SK-N-SH treated with all-trans-retinoic acid at 6 μM for 48 hours (cell line): Measurements from ENCODE around the gene FN1.

Experiments used
- ATAC-seq: fragments of 200-7000 bp; cut with Tn5 transposase; 3 replicates; pipeline ENCODE4 v1.9.1; 2020; ENCODE audit warnings: mild to moderate bottlenecking, moderate library complexity
- ARNTL ChIP-seq: fragments of 450-650 bp; formaldehyde crosslinking; IDR thresholded peaks from 2 replicates; pipeline ENCODE4 v1.5.0; 2020; ENCODE audit warnings: low read depth, mild to moderate bottlenecking, moderate library complexity, borderline replicate concordance
- BACH2 ChIP-seq: fragments of 250-450 bp; sonication (Bioruptor Pico); IDR thresholded peaks from 2 replicates; pipeline ENCODE4 v1.9.0; 2021; ENCODE audit warnings: mild to moderate bottlenecking, borderline replicate concordance
- CREB5 ChIP-seq: fragments of 250-450 bp; sonication (Bioruptor Pico); IDR thresholded peaks from 2 replicates; pipeline ENCODE4 v1.5.1; 2020; ENCODE audit warnings: low read depth, mild to moderate bottlenecking, moderate library complexity
- CSDC2 ChIP-seq: fragments of 250-450 bp; sonication (Bioruptor Pico); IDR thresholded peaks from 2 replicates; pipeline ENCODE4 v1.5.0; 2020; ENCODE audit warnings: mild to moderate bottlenecking, moderate library complexity
- ESRRG ChIP-seq: fragments of 250-450 bp; sonication (Bioruptor Pico); IDR thresholded peaks from 2 replicates; pipeline ENCODE4 v1.6.1; 2021; ENCODE audit warnings: mild to moderate bottlenecking
- GLIS3 ChIP-seq: fragments of 250-450 bp; sonication (Bioruptor Pico); IDR thresholded peaks from 2 replicates; pipeline ENCODE4 v1.5.0; 2020; ENCODE audit warnings: mild to moderate bottlenecking, moderate library complexity
- ISL1 ChIP-seq: fragments of 250-450 bp; sonication (Bioruptor Pico); IDR thresholded peaks from 2 replicates; pipeline ENCODE4 v2.1.2; 2022; ENCODE audit warnings: mild to moderate bottlenecking, moderate library complexity
- OSR1 ChIP-seq: fragments of 250-450 bp; sonication (Bioruptor Pico); IDR thresholded peaks from 2 replicates; pipeline ENCODE4 v1.8.0; 2022; ENCODE audit warnings: moderate library complexity, mild to moderate bottlenecking, inconsistent platforms
- PPARA ChIP-seq: fragments of 250-450 bp; sonication (Bioruptor Pico); IDR thresholded peaks from 2 replicates; pipeline ENCODE4 v1.5.0; 2020; ENCODE audit warnings: mild to moderate bottlenecking, borderline replicate concordance
- SNAI2 ChIP-seq: fragments of 250-450 bp; sonication (Bioruptor Pico); IDR thresholded peaks from 2 replicates; pipeline ENCODE4 v1.5.0; 2020; ENCODE audit warnings: mild to moderate bottlenecking, moderate library complexity
- TCF4 ChIP-seq: fragments of 250-450 bp; sonication (Bioruptor Pico); IDR thresholded peaks from 2 replicates; pipeline ENCODE4 v1.8.0; 2021; ENCODE audit warnings: mild to moderate bottlenecking, moderate library complexity, borderline replicate concordance
- TOX ChIP-seq: fragments of 250-450 bp; sonication (Bioruptor Pico); IDR thresholded peaks from 2 replicates; pipeline ENCODE4 v1.8.0; 2021; ENCODE audit warnings: mild to moderate bottlenecking, moderate library complexity, borderline replicate concordance
- TSHZ2 ChIP-seq: fragments of 250-450 bp; sonication (Bioruptor Pico); IDR thresholded peaks from 2 replicates; pipeline ENCODE4 v1.5.0; 2020; ENCODE audit warnings: mild to moderate bottlenecking, moderate library complexity
- ZC3H10 ChIP-seq: fragments of 250-450 bp; sonication (Bioruptor Pico); IDR thresholded peaks from 2 replicates; pipeline ENCODE4 v1.5.1; 2021; ENCODE audit warnings: mild to moderate bottlenecking, moderate library complexity
- ZFP3 ChIP-seq: fragments of 250-450 bp; sonication (Bioruptor Pico); IDR thresholded peaks from 2 replicates; pipeline ENCODE4 v1.5.0; 2020; ENCODE audit warnings: mild to moderate bottlenecking, moderate library complexity
- ZFP30 ChIP-seq: fragments of 450-650 bp; formaldehyde crosslinking; IDR thresholded peaks from 2 replicates; pipeline ENCODE4 v1.5.0; 2022; ENCODE audit warnings: mild to moderate bottlenecking, moderate library complexity
- ZNF565 ChIP-seq: fragments of 450-650 bp; formaldehyde crosslinking; conservative IDR thresholded peaks from 2 replicates; pipeline ENCODE4 v1.5.0; 2020; ENCODE audit warnings: low read depth, mild to moderate bottlenecking, moderate library complexity
- ZNF70 ChIP-seq: fragments of 450-650 bp; formaldehyde crosslinking; IDR thresholded peaks from 2 replicates; pipeline ENCODE4 v1.5.0; 2020; ENCODE audit warnings: mild to moderate bottlenecking, moderate library complexity
- ZNF8 ChIP-seq: fragments of 450-650 bp; formaldehyde crosslinking; IDR thresholded peaks from 2 replicates; pipeline ENCODE4 v1.5.0; 2020; ENCODE audit warnings: mild to moderate bottlenecking, moderate library complexity
- TF ChIP-seq, protein P1 (sequence below): fragments of 250-450 bp; sonication (Bioruptor Pico); IDR thresholded peaks from 2 replicates; pipeline ENCODE4 v1.8.0; 2020; ENCODE audit warnings: mild to moderate bottlenecking, moderate library complexity, borderline replicate concordance
- TF ChIP-seq, protein P2 (sequence below): fragments of 250-450 bp; sonication (Bioruptor Pico); IDR thresholded peaks from 2 replicates; pipeline ENCODE4 v1.5.1; 2021; ENCODE audit warnings: mild to moderate bottlenecking, moderate library complexity

FN1 gene

GRCh38 chr2:215437614-215438013, 1.7 kb upstream of the FN1 start:
- no peak for ATAC-seq
- TF ChIP-seq, protein P1, sequence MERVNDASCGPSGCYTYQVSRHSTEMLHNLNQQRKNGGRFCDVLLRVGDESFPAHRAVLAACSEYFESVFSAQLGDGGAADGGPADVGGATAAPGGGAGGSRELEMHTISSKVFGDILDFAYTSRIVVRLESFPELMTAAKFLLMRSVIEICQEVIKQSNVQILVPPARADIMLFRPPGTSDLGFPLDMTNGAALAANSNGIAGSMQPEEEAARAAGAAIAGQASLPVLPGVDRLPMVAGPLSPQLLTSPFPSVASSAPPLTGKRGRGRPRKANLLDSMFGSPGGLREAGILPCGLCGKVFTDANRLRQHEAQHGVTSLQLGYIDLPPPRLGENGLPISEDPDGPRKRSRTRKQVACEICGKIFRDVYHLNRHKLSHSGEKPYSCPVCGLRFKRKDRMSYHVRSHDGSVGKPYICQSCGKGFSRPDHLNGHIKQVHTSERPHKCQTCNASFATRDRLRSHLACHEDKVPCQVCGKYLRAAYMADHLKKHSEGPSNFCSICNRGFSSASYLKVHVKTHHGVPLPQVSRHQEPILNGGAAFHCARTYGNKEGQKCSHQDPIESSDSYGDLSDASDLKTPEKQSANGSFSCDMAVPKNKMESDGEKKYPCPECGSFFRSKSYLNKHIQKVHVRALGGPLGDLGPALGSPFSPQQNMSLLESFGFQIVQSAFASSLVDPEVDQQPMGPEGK = no peak
- no peak for TF ChIP-seq ZNF565 (CRISPR knock-in tag)
- no peak for TF ChIP-seq ZC3H10 (CRISPR knock-in tag)
- TF ChIP-seq ZNF8 (CRISPR knock-in tag) = no peak
- TF ChIP-seq GLIS3 (CRISPR knock-in tag) = no peak
- TF ChIP-seq TCF4 (CRISPR knock-in tag) = no peak
- no peak for TF ChIP-seq TOX (CRISPR knock-in tag)
- no peak for TF ChIP-seq ZFP3 (CRISPR knock-in tag)
- TF ChIP-seq, all 23 proteins: peak for 0

GRCh38 chr2:215436705-215437565, 1.1 kb upstream of the FN1 start:
- TF ChIP-seq CREB5 (no peak), TOX (CRISPR knock-in tag) (no peak), OSR1 (CRISPR knock-in tag) (no peak), GLIS3 (CRISPR knock-in tag) (no peak), SNAI2 (no peak), ZNF70 (CRISPR knock-in tag) (no peak), ZFP3 (CRISPR knock-in tag) (no peak), PPARA (CRISPR knock-in tag) (no peak), ZNF565 (CRISPR knock-in tag) (no peak), TSHZ2 (no peak), CSDC2 (CRISPR knock-in tag) (no peak), ESRRG (CRISPR knock-in tag) (no peak), ARNTL (CRISPR knock-in tag) (no peak), ISL1 (CRISPR knock-in tag) (no peak), ZC3H10 (CRISPR knock-in tag) (no peak)
- TF ChIP-seq, protein P2, sequence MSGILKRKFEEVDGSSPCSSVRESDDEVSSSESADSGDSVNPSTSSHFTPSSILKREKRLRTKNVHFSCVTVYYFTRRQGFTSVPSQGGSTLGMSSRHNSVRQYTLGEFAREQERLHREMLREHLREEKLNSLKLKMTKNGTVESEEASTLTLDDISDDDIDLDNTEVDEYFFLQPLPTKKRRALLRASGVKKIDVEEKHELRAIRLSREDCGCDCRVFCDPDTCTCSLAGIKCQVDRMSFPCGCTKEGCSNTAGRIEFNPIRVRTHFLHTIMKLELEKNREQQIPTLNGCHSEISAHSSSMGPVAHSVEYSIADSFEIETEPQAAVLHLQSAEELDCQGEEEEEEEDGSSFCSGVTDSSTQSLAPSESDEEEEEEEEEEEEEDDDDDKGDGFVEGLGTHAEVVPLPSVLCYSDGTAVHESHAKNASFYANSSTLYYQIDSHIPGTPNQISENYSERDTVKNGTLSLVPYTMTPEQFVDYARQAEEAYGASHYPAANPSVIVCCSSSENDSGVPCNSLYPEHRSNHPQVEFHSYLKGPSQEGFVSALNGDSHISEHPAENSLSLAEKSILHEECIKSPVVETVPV (CRISPR knock-in tag) = no peak
- TF ChIP-seq, protein P1 = no peak
- ATAC-seq = peak; percentile 38

GRCh38 chr2:215435280-215435869, 493 bp downstream of the FN1 start:
- peak; percentile 24 for ATAC-seq
- no peak for TF ChIP-seq PPARA (CRISPR knock-in tag)
- no peak for TF ChIP-seq ZNF70 (CRISPR knock-in tag)
- TF ChIP-seq CSDC2 (CRISPR knock-in tag) = no peak
- TF ChIP-seq ZFP30 (CRISPR knock-in tag) = no peak
- TF ChIP-seq BACH2 (CRISPR knock-in tag) = no peak
- TF ChIP-seq SNAI2 = no peak
- TF ChIP-seq, protein P2 (CRISPR knock-in tag) = no peak
- TF ChIP-seq, protein P1 = no peak
- TF ChIP-seq ZFP3 (CRISPR knock-in tag) = no peak
- TF ChIP-seq ARNTL (CRISPR knock-in tag) = no peak
- TF ChIP-seq OSR1 (CRISPR knock-in tag) = no peak
- no peak for TF ChIP-seq ESRRG (CRISPR knock-in tag)
- no peak for TF ChIP-seq GLIS3 (CRISPR knock-in tag)
- TF ChIP-seq TCF4 (CRISPR knock-in tag) = no peak
- no peak for TF ChIP-seq TOX (CRISPR knock-in tag)
- no peak for TF ChIP-seq ISL1 (CRISPR knock-in tag)
